GM18907 (cell line): ENCODE measurements around the gene SYNPO2.
"Not testable (repeated sequence)": the region's sequence is repeated elsewhere in the genome, so short reads cannot be mapped to it uniquely, and the experiment has no call there.

Experiments used
- ATAC-seq: cut with Tn5 transposase; IDR thresholded peaks from one replicate; pipeline ENCODE4 v1.9.1; 2021; ENCODE audit warnings: mild to moderate bottlenecking, moderate library complexity; ENCODE audit not compliant: unreplicated experiment

The SYNPO2 gene

DNA sequence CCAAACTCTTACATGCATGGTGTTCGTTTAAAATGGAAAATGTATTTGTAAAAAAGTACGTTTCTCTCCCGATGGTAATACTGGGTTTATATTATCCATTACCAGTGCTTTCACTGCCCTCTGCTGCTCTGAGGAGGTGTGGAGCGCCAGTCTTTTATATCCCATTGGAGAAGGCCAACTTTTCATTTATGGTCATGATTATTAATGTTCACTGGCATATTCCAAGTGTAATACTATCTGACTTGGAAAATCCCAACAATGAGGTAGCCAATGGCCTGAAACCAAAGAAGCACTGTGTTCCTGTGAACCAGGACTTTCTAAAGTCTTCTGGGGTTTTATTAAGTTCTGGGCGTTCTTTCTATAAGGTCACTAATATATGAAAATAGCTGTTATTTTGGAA is 80.7 kb downstream of the SYNPO2 start:
- ATAC-seq, result no peak

- ATAC-seq, result no peak
These were observed 83.5 kb downstream of the SYNPO2 start for GRCh38 chr4:118972167-118972566.

- no peak for ATAC-seq
These were observed 84.6 kb downstream of the SYNPO2 start for GRCh38 chr4:118973295-118973694.

GRCh38 chr4:118974758-118975157 is 86.1 kb downstream of the SYNPO2 start:
- ATAC-seq, result no peak

DNA sequence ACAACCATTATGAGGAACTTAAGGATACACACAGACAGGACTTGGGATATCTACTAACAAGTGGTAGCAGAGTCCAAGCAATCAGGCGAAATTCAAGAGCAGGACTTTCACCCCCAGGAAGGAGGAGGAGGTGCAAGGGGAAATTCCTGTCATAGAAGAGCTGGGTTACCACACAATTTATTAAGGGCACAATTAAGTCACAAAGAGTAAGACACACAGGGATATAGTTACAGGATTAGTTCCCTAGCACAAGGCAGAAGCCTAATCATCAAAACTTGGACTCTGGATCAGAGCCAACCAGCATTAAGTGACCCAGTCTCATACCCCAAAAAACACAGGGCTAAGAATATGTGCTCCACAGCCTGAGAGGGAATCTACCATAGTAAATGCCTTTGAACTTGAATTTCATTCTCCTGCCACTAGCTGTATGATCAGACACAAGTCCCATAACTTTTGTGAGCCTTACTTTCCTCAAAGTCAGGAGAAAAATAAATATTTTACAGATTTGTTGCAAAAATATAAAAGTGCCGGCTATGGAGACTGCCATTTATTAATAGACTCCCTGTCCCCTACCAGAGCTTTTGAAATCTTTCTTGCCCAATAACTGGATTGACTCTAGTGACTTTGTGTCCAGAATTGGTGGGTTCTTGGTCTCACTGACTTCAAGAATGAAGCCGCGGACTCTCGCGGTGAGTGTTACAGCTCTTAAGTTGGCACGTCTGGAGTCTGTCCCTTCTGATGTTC is 87.0 kb downstream of the SYNPO2 start:
- ATAC-seq, result no peak

GRCh38 chr4:118976193-118976560 is 87.5 kb downstream of the SYNPO2 start:
- ATAC-seq, result not testable (repeated sequence)

DNA sequence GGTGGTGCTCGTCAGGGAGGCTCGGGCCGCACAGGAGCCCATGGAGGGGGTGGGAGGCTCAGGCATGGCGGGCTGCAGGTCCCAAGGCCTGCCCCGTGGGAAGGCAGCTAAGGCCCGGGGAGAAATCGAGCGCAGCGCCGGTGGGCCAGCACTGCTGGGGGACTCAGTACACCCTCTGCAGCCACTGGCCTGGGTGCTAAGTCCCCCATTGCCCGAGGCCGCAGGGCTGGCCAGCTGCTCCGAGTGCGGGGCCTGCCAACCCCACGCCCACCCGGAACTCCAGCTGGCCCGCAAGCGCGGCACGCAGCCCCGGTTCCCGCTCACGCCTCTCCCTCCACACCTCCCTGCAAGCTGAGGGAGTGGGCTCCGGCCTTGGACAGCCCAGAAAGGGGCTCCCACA is 88.4 kb downstream of the SYNPO2 start:
- not testable (repeated sequence) for ATAC-seq

DNA sequence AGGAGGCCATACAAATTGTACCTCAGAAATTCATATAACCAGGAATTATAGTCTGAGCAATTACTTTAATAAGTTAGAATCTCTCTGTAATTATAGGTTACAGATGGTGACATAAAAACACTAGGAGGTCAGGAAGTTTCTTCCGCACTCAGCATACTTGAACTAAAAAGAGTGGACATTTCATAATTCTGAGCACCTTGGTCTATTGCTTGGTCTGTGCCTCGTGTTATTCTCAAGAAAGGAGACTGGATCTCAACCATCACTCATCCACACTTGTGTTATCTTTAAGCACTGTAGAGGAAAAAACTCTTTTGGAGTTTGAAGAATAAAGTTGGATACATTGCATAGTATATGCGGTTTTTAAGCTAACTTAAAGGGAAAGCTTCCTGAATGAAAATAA is 91.1 kb downstream of the SYNPO2 start:
- no peak for ATAC-seq

DNA sequence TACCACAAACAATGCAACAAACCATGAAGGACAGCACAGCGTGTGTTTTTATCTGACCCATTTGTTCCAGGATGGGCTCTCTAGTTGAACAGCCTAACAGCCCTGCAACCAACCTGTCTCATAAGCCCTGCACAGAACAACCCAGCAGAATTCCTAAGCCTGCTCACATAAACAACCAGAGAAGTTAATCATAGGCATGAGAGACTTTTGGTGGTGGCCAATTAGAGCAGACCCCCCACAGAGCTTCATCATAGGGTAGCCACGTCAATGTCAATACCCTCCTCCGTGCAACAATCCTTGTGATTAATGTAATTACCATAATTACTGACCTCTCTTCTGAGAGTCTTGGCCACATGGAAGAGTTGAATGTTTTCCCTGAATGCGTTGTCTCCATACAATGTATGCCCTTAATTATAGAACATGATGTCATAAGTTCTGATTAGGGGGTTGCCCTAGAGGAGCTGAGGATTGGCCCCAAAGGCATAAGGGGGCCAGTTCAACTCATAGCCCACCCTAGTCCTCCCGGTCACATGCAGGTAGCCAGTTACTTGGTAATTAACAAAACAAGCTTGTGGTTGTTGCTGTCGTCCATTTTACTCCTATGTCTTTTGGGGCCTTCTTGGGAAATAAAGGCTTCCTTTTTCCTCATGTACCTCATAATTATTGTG is 92.7 kb downstream of the SYNPO2 start:
- ATAC-seq, result no peak

DNA sequence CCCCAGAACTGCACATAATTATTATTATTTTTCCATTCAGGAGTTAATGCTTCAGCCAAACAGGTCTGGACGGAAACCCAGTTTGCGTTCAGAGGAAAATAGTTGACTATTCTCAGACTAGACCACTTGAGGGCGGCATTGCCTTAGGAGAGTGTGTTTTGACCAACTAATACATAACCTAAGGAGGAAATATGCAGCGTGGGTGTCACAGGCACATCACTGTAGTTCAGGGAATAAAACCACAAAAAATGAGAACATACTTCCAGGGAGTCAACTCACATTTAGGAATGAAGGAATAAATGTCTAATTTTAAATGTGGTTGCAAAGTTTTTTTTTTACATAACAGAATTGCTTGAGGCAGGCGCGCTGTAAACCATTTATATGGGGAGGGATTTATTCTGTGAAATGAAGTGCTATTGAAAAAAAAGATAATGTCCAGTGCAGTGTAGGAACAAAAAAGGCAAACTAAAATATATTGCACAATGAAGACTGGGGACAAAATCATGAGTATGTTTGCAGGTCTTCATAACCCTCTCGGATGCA is 93.3 kb downstream of the SYNPO2 start:
- ATAC-seq, result peak; percentile 95

DNA sequence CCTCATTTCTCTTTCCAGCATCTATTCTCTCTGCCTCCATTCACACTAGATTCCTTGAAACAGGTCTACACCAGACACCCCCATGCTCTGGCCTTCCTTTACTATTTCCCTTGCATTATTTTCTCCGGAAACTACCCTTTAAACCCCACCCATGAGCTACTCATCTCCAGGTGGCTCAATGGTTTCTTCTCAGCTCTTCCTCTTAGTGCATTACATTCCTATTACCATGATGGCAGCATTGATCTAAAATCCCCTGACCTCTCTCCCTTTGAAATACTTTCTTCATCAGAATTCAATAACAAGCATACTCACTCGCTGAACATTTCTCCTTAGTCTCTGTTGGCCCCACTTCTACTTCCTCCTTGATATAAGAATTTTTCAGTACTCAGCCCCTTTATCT is 94.6 kb downstream of the SYNPO2 start:
- ATAC-seq, result no peak

DNA sequence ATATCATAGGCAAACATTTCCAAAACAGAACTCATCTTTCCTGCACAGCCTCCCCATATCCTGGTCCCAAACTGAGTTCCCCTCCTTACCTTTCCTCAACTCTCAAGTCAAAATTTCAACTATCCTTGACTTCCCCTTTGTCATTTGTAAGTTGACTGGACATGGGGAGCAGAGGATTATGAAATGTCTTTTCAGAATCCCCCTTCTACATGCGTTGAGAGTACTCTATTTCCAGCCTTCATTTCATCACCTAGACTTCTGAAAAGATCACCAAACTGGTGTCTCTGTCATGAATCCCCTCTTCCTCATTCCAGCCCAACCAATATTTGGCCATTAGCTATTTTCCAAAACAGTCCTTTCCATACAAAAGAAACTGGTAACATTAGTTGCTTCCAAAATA is 95.2 kb downstream of the SYNPO2 start:
- no peak for ATAC-seq

DNA sequence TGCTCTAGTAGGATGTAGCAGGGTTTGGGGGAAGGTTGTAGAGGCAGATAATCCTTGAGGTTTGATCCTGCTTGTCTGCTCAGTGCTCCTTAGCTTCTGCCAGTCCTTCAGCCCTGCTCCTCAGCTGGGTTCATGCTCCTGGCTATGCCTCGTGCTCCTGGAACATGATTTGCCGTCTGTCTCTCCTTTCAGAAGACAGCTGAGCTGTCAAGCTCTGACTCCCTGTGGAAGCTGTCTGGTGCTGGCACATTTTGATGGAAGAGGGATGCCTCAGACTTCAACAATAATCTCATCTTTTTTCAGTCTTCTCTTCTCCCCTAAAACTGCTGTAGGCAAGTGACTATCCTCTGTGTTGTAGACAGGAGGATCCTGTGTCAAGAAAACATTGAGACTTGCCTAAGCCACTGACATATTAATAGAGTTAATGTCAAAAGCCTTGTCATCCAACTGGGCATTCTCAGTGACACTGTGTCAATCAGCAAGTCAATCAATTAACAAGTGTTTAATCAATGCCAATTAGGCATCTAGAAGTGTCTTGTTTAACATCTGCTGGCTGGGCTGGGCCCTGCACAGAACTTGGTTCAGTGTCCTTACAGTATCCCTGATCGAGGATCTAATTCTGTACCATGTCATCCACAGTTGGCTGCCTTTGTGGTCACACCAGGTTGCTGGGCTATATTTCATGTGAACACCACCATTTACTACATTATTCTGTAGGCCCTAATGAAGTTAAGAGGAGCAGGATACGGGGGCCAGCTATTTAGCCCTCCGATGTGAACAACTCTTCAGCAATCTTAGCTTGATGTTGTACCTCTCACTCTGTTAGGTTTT is 96.7 kb downstream of the SYNPO2 start:
- ATAC-seq, result no peak

- no peak for ATAC-seq
These were observed 99.4 kb downstream of the SYNPO2 start for GRCh38 chr4:118987959-118988634.

GRCh38 chr4:118988635-118988972 is 100.0 kb downstream of the SYNPO2 start:
- ATAC-seq, result no peak

DNA sequence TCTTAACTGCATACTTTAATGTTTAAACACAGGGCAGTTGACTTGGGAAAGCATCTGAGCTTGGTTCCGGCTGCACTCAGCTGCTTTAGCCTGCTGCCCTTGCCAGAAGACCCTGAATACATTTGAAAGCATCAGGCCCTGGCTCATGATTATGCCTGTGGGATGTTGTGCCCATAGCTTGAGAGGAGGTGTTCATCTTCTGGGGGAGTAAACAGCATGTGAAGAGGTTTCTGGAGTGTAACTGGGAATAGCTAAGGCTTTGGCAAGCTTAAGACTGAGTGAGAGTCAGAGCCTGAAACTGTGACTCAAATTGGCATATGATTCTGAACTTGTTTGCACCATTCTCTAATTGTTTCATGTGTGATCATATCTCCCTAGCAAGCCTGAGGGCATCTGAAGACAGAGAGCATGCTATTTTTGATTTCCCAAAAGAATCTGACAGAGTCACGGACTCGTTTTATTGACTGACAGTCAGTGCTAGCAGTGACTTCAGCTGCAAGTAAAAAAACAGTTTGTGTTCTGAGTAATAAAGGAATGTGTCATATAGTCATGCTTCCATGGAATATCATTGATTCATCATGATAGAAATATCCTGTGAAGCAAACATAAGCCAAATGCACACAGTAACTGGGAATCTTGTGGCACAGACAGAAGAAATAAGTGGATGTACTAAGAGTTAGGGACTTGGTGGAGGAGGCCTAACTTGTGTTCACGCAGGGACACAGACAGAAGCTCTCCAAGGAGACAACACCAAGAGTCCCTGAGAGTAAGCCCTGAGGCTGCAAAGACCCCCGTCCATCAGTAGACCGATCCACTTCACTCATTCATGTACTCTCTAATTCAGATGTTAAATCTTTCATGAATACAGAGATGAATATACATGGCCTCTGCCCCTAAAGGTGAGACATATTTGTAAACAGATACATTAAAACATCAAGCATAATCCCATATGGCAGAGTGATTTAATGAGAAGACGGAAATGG is 100.7 kb downstream of the SYNPO2 start:
- ATAC-seq, result no peak

DNA sequence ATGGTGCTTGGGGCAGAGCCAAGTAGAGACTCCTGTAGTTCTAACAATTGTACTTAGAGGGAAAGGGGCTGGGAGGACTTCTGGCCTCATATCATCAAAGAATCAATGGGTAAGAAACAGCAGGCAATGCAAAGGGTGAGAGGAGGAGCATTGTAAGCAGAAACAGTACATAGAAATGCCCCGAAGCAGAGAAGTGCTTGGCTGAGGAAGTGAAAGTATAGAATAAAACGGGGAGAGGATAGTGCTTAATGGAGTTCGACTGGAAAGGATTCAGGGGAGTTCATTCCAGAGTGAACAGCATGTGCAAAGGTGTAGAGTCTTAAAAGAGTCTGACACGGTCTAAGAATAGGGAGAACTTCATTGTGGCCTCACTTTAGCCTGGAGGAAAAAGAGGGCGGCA is 103.0 kb downstream of the SYNPO2 start:
- no peak for ATAC-seq

DNA sequence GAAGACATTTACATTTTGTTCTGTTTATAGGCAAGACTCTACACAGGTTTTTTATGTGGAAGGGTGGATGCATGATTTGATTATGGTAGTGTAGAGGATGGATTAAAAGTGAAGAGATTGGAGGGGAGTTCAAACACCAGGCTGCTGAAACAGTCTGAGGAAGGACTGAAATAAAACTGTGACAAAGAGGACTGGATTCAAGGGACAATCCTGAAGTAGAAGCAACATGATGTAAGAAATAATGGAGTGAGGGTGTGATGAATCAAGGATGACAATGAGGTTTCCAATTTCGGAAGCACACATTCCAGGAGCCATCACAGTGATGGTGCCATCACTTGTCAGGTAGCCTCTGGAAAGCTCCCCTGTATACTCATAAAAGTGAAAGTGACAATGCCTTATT is 103.5 kb downstream of the SYNPO2 start:
- no peak for ATAC-seq

GRCh38 chr4:118993333-118993732 is 104.7 kb downstream of the SYNPO2 start:
- no peak for ATAC-seq

DNA sequence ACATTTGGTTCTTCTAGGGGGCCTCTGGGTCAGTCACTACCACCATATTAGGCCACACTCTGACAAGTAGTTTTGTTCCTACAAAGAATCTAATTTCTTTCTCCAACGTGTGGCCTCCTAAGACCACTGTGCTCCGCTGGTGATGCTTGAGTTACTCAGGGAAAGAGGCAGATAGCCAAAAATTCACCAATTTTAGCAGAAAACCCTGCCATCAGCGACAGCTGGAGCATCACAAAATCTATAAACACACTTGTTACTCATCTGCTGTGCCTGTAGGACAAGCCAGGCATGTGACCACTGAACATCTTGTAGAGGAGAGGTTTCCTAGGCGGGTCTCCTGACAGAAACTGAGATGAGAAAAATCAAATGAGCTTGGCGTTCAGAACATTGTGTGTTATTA is 105.4 kb downstream of the SYNPO2 start:
- ATAC-seq, result no peak
